DLD1 (cell line): ENCODE measurements around the gene IQGAP3.

Experiments
- in situ Hi-C: cut with HindIII; loops from 2 replicates; pipeline ENCODE4 v1.10.0; 2017; ENCODE audit warnings: low sequenced_read_pairs

IQGAP3 gene

GRCh38 chr1:156488566-156489165, 83.7 kb downstream of the IQGAP3 start:
- in situ Hi-C loops = no loop called here

GRCh38 chr1:156487862-156488261, 84.5 kb downstream of the IQGAP3 start:
- in situ Hi-C loops = no loop called here

GRCh38 chr1:156486421-156487344, 85.7 kb downstream of the IQGAP3 start:
- in situ Hi-C loops = no loop called here

- in situ Hi-C loops = no loop called here
Measured at GRCh38 chr1:156485984-156486383, 86.4 kb downstream of the IQGAP3 start.

GRCh38 chr1:156484480-156485058, 87.8 kb downstream of the IQGAP3 start:
- in situ Hi-C loops = no loop called here

- in situ Hi-C loops = no loop called here
Measured at GRCh38 chr1:156483397-156483796, 89.0 kb downstream of the IQGAP3 start.

- in situ Hi-C loops = no loop called here
Measured at GRCh38 chr1:156482276-156482675, 90.1 kb downstream of the IQGAP3 start.

- in situ Hi-C loops = no loop called here
Measured at GRCh38 chr1:156481527-156481926, 90.8 kb downstream of the IQGAP3 start.

- in situ Hi-C loops = no loop called here
Measured at GRCh38 chr1:156480411-156481192, 91.8 kb downstream of the IQGAP3 start.

GRCh38 chr1:156480016-156480370, 92.4 kb downstream of the IQGAP3 start:
- in situ Hi-C loops = no loop called here

GRCh38 chr1:156479093-156480015, 93.0 kb downstream of the IQGAP3 start:
- in situ Hi-C loops = no loop called here

- in situ Hi-C loops = no loop called here
Measured at GRCh38 chr1:156478250-156478627, 94.1 kb downstream of the IQGAP3 start.

- in situ Hi-C loops = no loop called here
Measured at GRCh38 chr1:156477526-156478249, 94.7 kb downstream of the IQGAP3 start.

GRCh38 chr1:156476501-156477298, 95.7 kb downstream of the IQGAP3 start:
- in situ Hi-C loops = no loop called here

- in situ Hi-C loops = no loop called here
Measured at GRCh38 chr1:156475568-156476500, 96.5 kb downstream of the IQGAP3 start.
